Stimulated activated CD4-positive, alpha-beta T cell treated with anti-CD3 and anti-CD28 coated beads, Interleukin-2, amount 100 ng/mL, for 4 hours (primary cell): ENCODE data around the gene BNC2.
"Not testable (repeated sequence)": the region's sequence is repeated elsewhere in the genome, so short reads cannot be mapped to it uniquely, and the experiment has no call there.

Source experiments
- DNase-seq: peaks from one replicate; pipeline ENCODE4 v3.0.0-alpha.2; 2020; ENCODE audit warnings: low read depth

The BNC2 gene

DNA sequence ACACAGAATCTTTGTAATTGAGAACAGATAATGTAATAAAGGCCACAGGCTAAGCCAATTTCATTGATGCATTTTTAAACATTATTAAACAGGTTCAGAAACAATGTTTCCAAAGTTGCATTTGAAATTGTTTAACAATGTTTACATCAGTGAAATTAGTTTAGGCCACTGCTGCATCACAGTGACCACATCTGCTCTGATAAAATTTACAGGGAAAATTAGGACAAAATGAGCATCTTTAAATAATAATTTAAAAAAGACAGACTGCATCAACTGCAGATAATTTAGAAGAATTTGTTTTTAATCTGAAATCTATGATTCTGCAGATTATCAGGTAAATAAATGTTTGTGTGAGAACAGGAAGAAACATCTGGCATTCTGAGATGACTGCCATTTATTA, 420.4 kb downstream of the BNC2 start:
- no peak for DNase-seq

DNA sequence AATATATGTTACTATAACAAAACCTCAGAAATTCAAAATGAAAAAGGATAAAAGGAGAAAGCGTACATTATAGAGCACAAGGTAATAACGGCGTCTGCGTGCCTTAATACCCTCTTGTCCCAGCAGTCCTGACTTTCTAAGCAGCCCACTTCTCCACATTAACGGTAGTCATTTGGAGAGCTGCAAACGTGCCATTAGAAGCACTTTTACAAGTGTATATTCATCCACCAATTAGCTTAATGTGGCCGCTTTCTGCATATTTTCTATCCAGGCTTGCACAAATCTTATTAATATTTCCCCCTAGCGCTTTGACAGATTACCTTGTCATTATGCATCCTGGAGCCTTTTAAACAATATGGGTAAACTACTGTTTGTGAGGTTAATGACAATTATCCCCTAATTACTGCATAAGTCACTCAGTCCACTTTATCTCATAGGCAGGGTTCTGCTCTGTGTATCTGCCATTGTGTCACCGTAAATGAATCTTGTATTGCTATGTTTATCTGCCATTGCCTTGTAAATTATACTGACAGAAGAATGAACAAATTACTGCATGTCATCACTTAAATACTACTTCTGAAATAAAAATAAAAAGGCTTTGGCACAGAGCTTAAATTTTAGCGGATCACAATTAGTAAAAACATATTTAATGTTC, 421.3 kb downstream of the BNC2 start:
- no peak for DNase-seq

- DNase-seq: no peak
Observed at GRCh38 chr9:16447946-16448345, 422.5 kb downstream of the BNC2 start.

DNA sequence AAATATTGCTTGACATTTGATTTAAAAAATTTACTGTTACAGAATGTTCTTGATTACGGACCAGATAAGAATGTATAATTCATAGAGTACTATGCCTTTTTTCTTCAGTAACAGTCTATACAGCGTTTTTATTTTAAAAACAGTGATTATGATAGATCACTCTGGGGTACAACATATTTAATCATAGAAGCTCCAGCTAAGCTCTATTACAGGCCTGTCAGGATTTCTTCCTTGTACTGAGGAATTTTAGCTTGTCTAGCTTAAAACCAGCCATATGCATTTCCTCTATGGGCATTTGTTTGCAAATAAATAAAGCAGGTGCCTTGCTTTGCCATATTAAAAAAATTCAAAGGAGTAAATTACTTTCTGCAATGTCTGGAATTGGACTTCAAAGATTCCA, 423.8 kb downstream of the BNC2 start:
- DNase-seq: no peak

DNA sequence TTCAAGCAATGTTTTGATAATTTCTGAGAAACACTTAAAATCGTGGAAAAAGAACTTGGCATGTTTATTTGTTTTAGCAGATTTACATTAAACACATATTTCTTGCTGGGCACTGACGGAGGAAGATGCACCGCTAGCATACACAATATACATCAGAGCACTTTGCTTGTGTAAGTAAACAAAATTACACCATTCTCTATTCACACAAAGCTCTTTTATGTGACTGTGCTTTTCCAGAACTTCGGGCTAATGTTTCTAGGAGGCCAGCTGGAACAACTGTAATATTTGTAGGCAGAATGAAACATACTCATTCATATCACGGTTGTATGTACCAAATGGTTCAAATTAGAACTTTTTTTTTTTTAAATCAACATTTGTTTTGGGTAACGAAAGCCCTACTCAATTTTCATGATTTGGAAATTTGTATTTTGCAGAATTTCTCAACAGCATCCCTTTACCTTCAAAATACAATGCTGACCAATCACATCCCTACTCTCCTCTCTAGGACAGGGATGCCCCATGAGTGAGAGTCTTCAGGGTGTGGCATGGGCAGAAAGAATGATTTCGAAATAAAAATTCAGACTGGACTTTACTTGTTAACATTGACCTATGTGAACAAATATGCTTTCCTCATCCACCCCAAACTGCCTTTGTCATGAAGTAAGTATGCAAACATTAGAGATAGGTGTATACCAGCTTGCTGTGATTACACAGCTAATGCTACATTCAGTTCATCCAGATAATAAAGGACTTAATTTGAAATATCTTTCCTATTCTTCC, 425.1 kb downstream of the BNC2 start:
- no peak for DNase-seq

GRCh38 chr9:16442622-16443021, 427.8 kb downstream of the BNC2 start:
- DNase-seq: no peak

- DNase-seq: no peak
Observed at GRCh38 chr9:16441791-16442190, 428.7 kb downstream of the BNC2 start.

DNA sequence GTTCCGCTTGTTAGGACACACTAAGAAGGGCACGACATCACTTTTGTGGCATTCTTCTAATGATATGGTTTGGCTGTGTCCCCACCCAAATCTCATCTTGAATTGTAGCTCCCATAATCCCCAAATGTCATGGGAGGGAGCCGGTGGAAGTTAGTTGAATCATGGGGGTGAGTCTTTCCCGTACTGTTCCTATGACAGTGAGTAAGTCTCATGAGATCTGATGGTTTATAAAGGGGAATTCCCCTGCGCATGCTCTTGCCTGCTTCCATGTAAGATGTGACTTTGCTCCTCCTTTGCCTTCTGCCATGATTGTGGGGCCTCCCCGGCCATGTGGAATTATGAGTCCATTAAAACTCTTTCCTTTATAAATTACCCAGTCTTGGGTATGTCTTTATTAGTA, 431.6 kb downstream of the BNC2 start:
- not testable (repeated sequence) for DNase-seq

- DNase-seq: no peak
Observed at GRCh38 chr9:16436545-16436944, 433.9 kb downstream of the BNC2 start.

DNA sequence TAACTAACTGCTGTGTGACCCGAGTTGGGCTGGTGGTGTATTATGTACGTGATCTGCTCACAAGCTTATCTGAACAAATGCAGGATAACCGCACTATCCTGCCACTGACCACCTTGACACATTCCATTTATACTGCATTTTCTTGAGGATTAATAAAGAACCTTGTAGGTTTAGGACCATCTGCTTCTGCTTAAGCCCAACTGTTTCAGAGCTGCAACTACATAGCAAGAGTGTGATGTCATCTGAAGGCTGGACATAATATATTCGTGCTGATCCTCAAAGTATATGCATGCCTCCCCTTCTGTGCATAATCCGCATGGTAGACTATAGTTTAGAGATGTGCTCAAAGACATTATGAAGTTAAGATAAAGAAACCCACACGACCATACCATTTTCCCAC, 435.9 kb downstream of the BNC2 start:
- no peak for DNase-seq

- DNase-seq: no peak
Observed at GRCh38 chr9:16433494-16433893, 437.0 kb downstream of the BNC2 start.

DNA sequence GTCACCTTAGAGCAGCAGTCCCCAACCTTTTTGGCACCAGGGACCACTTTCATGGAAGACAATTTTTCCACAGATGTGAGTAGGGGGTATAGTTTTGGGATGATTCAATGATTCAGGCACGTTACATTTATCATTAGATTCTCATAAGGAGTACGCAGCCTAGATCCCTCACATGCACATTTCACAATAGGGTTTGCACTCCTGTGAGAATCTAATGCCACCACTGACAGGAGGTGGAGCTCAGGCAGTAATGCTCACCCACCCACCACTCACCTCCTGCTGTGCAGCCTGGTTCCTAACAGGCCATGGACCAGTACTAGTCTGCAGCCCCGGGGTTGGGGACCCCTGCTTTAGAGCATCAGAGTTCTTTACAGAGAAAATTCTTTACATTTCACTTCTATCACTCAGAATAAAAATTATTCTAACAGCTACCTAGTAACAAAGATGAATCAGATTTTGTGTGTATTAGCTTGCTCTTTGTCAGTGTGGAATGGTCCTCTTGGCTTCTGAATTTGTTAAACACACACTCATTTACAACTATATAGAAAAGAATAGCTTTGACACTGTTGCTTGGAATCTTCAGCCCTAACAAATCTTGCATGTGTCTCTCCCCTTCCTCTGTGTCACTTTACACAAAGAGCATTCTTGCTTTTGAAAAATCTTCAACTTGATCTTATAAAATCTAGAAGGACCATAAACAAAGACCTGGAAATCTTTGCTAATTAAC, 438.6 kb downstream of the BNC2 start:
- no peak for DNase-seq

GRCh38 chr9:16429671-16430070, 440.8 kb downstream of the BNC2 start:
- DNase-seq: no peak

DNA sequence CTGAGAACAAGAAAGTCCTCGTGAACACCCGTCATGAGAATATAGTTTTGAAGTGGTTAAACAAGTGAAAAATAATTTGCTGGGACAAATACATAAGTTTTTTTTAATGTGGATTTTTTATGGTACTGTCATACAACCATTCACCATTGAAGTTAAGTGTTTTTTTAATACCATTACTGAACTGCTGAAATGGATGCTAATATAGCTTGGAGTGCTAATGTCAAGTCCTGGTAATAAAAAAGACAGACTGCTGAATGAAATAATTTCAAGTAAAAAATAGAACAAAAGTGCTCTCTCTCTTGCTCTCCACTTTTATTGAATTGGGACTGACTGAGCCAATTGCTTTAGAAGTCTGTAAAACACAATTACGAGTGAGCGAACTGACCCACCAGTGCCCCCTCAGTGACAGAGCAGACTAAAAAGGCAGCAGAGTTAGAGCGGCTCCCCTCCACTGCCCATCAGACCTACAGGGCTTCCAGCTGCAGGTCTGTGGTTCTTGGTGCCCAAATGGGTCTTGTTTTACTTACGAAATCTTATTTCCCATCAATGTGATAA, 442.5 kb downstream of the BNC2 start:
- no peak for DNase-seq

DNA sequence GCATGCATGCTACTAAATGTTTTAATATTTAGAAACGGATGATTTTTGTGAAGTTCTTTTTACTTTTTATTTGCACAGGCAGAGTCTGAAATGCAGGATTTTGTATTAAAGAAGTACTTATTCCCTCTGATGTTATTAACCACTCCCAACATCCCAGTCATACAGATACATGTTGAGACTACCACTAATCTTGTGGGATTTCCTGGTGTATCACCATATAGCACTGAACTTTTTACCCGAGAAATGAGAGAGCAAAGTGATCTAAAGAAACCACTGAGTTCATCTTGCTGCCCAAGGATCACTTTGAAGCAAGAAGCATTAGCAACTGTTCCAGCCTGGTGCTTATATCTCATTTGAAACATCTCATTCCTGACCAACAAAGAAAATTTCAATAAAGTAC, 443.8 kb downstream of the BNC2 start:
- no peak for DNase-seq

DNA sequence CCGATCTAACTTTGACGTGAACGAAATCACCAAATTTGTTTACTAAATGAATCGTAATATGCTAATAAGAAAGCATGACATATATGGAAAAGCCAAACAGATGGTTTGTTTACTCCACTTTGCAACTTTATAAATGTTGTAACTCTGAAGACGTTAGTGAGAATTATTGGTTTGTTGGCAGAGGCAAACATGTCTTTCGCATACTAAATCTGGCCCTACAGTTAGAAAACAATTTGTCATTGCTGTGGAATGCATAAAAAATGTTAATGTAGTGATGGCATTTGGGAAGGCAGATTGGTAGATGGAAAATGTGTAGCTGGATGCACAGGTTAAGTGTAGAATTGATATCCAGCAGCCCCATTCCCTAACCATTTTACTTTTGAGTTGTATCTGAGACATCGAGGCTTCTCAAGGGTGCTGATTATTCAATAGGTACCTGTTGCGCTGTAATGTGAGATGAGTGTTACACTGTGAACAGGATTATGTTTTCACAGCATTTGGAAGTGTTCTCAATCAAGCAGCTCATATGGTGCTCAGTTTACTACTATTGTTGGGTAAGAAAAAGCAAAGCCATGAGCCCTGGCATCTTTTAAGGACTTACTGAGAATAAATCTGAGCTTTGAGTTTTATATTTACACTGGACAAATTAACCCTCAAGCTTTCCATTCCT, 444.8 kb downstream of the BNC2 start:
- no peak for DNase-seq

DNA sequence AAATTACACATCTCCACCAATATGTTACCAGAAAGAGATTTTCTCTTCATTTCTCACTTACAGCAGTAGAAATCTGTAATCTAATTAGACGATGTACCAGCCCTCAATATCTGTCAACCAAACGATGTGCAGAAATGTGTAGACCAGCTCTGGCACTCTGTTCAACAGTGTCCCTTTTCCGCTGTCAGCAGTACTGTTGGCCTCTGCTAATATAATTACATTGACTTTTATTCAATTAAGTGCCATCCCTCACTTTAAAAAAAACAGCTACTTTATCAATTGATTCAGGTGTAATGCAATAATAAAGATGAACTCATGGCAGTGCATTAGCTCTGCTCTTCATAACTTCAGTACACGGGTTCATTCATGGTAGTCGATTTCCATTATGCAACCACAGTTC, 448.4 kb downstream of the BNC2 start:
- no peak for DNase-seq

DNA sequence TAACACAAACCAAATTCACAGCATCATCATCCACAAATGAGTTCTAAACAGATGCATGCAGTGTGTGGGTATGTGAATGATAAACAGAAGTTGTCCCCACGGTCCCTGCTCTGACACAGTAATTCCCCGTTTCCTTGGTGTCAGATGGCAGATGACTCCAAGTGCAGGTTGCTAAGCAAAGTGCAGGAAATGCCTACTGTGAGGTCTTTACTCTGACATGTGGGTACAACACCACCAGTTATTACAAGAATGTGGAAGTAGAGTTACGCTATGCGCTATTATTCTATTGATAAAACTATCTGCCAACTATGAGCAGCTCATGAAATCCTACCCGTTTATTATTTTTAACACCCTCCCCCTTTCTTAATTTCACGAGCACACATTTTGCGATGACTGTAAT, 448.9 kb downstream of the BNC2 start:
- no peak for DNase-seq

DNA sequence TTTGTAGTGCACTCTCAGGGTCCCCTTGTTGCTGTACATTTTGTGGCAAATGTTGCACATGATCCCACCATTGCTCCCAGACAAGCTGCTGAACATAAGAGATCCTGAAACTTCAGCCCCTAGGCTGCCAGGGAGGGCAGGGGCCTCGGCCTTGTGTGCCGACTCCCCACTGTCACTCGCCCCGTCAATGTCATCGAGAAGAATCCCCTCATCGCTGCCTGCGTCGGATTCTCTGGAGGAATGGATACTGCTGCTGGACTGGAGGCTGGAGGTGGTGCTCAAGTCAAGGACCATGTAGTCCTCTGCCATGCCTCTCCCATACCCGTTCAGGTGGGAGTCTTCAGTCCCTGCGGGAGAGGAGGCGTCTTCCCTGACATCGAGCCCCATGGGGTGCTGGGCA, 451.3 kb downstream of the BNC2 start:
- DNase-seq: no peak

- no peak for DNase-seq
Observed at GRCh38 chr9:16418721-16419120, 451.7 kb downstream of the BNC2 start.

GRCh38 chr9:16417749-16418148, 452.7 kb downstream of the BNC2 start:
- DNase-seq: no peak

GRCh38 chr9:16417161-16417560, 453.3 kb downstream of the BNC2 start:
- DNase-seq: no peak
